CD14-positive monocyte (primary cell): ENCODE results near the gene SPATA6L. TPM values are rescaled to one million over a fixed set of nuclear protein-coding genes. Genes with fewer than 3 reads are reported as not detected.

Source experiments
- DNase-seq, 3 donors: peaks; one replicate each; pipeline ENCODE4 v3.0.0-alpha.2; 2011 to 2022
- H2AFZ ChIP-seq: 2 replicates; pipeline ENCODE4 v1.6.0; 2012; ENCODE audit warnings: mild to moderate bottlenecking, low read depth, low read length, inconsistent platforms; ENCODE audit not compliant: insufficient read depth, poor library complexity, severe bottlenecking
- H3K27ac ChIP-seq, 2 donors: 1 replicate in 1 of 2; 2 replicates in 1 of 2; pipeline ENCODE4 v1.5.1; 2012 to 2013; ENCODE audit warnings: low read length in 2 of 2, control low read depth in 1 of 2, inconsistent platforms in 1 of 2, low read depth in 1 of 2, mild to moderate bottlenecking in 1 of 2
- H3K27me3 ChIP-seq, 2 donors: one replicate each; pipeline versions ENCODE4 v1.6.0 to v1.6.1; 2011 to 2013; ENCODE audit warnings: low read length in 2 of 2; ENCODE audit not compliant: control insufficient read depth in 2 of 2, insufficient read depth in 2 of 2
- H3K36me3 ChIP-seq, 2 donors: replicated peaks in 1 of 2; 1 replicate in 1 of 2; 2 replicates in 1 of 2; pipeline versions ENCODE4 v1.5.1 to v1.6.1; 2012 to 2013; ENCODE audit warnings: low read length in 2 of 2, control low read depth in 1 of 2, inconsistent platforms in 1 of 2, mild to moderate bottlenecking in 1 of 2; ENCODE audit not compliant: insufficient read depth in 2 of 2, control insufficient read depth in 1 of 2
- H3K4me1 ChIP-seq, 2 donors: 1 replicate in 1 of 2; 2 replicates in 1 of 2; pipeline versions ENCODE4 v1.5.1 to v1.6.1; 2012 to 2013; ENCODE audit warnings: low read length in 2 of 2, control low read depth in 1 of 2, inconsistent platforms in 1 of 2, mild to moderate bottlenecking in 1 of 2, moderate library complexity in 1 of 2; ENCODE audit not compliant: insufficient read depth in 2 of 2, control insufficient read depth in 1 of 2
- H3K4me2 ChIP-seq: replicated peaks from 2 replicates; pipeline ENCODE3; 2012; ENCODE audit warnings: low read length, moderate library complexity, mild to moderate bottlenecking; ENCODE audit not compliant: poor library complexity, severe bottlenecking; ENCODE audit errors: extremely low read depth
- H3K4me3 ChIP-seq, 3 experiments: fragments of 200-600 bp in 1 of 3; sonication (generic) in 1 of 3; replicated peaks in 1 of 3; 1 replicate in 2 of 3; 2 replicates in 1 of 3; pipeline ENCODE4 v1.5.1; 2011 to 2013; ENCODE audit warnings: low read length in 3 of 3, mild to moderate bottlenecking in 3 of 3, control low read depth in 2 of 3, low read depth in 2 of 3, inconsistent platforms in 1 of 3, moderate library complexity in 1 of 3
- H3K79me2 ChIP-seq: 2 replicates; pipeline ENCODE4 v1.6.0; 2012; ENCODE audit warnings: mild to moderate bottlenecking, control low read depth, inconsistent platforms, low read length, moderate library complexity; ENCODE audit not compliant: insufficient read depth
- H3K9ac ChIP-seq: 2 replicates; pipeline ENCODE4 v1.6.0; 2017; ENCODE audit warnings: low read length, mild to moderate bottlenecking; ENCODE audit not compliant: insufficient read depth, poor library complexity, severe bottlenecking
- H3K9me3 ChIP-seq, 2 donors: replicated peaks in 1 of 2; 1 replicate in 1 of 2; 2 replicates in 1 of 2; pipeline versions ENCODE4 v1.5.1 to v1.6.1; 2012 to 2013; ENCODE audit warnings: low read length in 2 of 2, control low read depth in 1 of 2; ENCODE audit not compliant: control insufficient read depth in 1 of 2, insufficient read depth in 1 of 2
- H4K20me1 ChIP-seq: 2 replicates; pipeline ENCODE4 v1.6.0; 2012; ENCODE audit warnings: mild to moderate bottlenecking, low read length, control low read depth, moderate library complexity; ENCODE audit not compliant: insufficient read depth
- H3K27ac Mint-ChIP-seq, 7 donors: one replicate each; pipeline ENCODE4 v1.8.0; 2020; ENCODE audit warnings: mild to moderate bottlenecking in 7 of 7, mixed read lengths in 7 of 7, moderate library complexity in 6 of 7, inconsistent platforms in 2 of 7
- H3K27me3 Mint-ChIP-seq, 3 donors: one replicate each; pipeline ENCODE4 v1.8.0; 2021 to 2022; ENCODE audit warnings: low read depth in 3 of 3, mild to moderate bottlenecking in 3 of 3, mixed read lengths in 3 of 3, moderate library complexity in 3 of 3, inconsistent platforms in 1 of 3
- H3K36me3 Mint-ChIP-seq, 2 donors: one replicate each; pipeline ENCODE4 v1.8.0; 2020; ENCODE audit warnings: mixed read lengths in 2 of 2, inconsistent platforms in 1 of 2, mild to moderate bottlenecking in 1 of 2
- H3K4me1 Mint-ChIP-seq: one replicate; pipeline ENCODE4 v1.8.0; 2020; ENCODE audit warnings: mild to moderate bottlenecking, mixed read lengths
- H3K4me3 Mint-ChIP-seq, 2 donors: one replicate each; pipeline ENCODE4 v1.8.0; 2020; ENCODE audit warnings: mild to moderate bottlenecking in 2 of 2, mixed read lengths in 2 of 2, moderate library complexity in 1 of 2
- H3K9me3 Mint-ChIP-seq, 7 donors: one replicate each; pipeline ENCODE4 v1.8.0; 2020 to 2022; ENCODE audit warnings: mixed read lengths in 7 of 7, mild to moderate bottlenecking in 6 of 7, moderate library complexity in 6 of 7, inconsistent platforms in 2 of 7
- WGBS: methylation state at CpG from one replicate; pipeline ENCODE4 v1.1.5; 2013; ENCODE audit warnings: missing lambda C conversion rate; ENCODE audit not compliant: insufficient coverage; 5-methylcytosine and 5-hydroxymethylcytosine counted together
- intact Hi-C, 2 donors: fragments of 100-400 bp; cut with micrococcal nuclease; formaldehyde crosslinking; loops; one replicate each; pipeline versions ENCODE4 v1.15.0 to v1.15.1; 2023
- polyA plus RNA-seq, 3 donors: library from polyadenylated mRNA; depleted of rRNA in 1 of 3; unstranded in 2 of 3; stranded (reverse) in 1 of 3; fragments of 300-500 nt in 2 of 3; fragments of >200 nt in 1 of 3; fragmentation: Illumina TruSeq in 2 of 3; gene quantifications; 1 replicate in 2 of 3; 2 replicates in 1 of 3; pipeline ENCODE4 v1.2.3, GENCODE V29; 2012 to 2021
- TF ChIP-seq, protein P1 (sequence below): fragments of 200-600 bp; IDR thresholded peaks from one replicate; pipeline ENCODE4 v1.8.0; 2022; ENCODE audit warnings: antibody characterized with exemption, mild to moderate bottlenecking

SPATA6L gene
- polyA plus RNA-seq, 3 donors: not detected

DNA sequence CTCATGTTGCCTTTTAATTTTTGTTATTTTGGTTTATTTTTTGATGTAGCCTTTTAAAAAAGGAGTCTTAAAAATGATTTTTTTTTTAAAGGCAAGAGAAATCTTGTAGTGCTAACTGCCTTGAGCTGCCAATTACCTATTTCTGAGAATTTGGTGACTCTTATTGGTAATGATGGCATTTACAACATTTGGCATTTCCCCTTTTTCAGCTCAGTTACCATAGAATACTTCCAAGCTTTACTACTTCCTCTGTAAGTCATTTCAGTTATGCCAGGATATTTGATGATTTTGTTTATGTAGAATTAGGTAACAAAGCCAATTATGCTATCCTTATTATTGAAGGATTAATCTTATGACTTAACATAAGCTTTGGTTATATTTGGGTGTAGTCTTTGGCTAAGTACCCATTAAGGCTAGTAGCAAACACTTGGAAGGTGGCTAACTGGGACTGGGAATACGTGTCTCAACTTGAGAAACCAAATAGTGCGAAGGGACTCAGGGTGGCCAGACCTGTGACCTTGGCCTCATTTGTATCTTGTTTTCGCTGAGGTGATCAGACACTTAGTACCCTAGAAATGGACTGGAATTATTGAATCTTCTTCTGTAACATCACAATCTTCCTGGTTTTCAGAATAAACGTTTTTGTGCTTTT is 40.8 kb upstream of the SPATA6L start:
- H3K79me2 ChIP-seq: no peaks in the 10 kb centered on the region
- Mint-ChIP-seq H3K4me3 (no peak overlapping the region), H3K27me3 (no peaks in the 10 kb centered on the region), H3K27ac (no peak overlapping the region), H3K36me3 (peaks cover 31 to 41% of the 10 kb centered on the region in 2 donors), H3K9me3 (no peaks in the 10 kb centered on the region), H3K4me1 (no peaks in the 10 kb centered on the region)
- TF ChIP-seq, protein P1, sequence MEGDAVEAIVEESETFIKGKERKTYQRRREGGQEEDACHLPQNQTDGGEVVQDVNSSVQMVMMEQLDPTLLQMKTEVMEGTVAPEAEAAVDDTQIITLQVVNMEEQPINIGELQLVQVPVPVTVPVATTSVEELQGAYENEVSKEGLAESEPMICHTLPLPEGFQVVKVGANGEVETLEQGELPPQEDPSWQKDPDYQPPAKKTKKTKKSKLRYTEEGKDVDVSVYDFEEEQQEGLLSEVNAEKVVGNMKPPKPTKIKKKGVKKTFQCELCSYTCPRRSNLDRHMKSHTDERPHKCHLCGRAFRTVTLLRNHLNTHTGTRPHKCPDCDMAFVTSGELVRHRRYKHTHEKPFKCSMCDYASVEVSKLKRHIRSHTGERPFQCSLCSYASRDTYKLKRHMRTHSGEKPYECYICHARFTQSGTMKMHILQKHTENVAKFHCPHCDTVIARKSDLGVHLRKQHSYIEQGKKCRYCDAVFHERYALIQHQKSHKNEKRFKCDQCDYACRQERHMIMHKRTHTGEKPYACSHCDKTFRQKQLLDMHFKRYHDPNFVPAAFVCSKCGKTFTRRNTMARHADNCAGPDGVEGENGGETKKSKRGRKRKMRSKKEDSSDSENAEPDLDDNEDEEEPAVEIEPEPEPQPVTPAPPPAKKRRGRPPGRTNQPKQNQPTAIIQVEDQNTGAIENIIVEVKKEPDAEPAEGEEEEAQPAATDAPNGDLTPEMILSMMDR: no peak
- 100% methylated on average over 2 of the region's 4 CpGs for WGBS
- no peak for DNase-seq
- H3K4me3 ChIP-seq: no peak overlapping the region
- H3K27ac ChIP-seq: no peak overlapping the region
- no peak overlapping the region for H3K4me2 ChIP-seq
- no peak overlapping the region for H2AFZ ChIP-seq
- H3K36me3 ChIP-seq: peaks cover 28 to 60% of the 10 kb centered on the region in 2 donors
- no peak overlapping the region for H3K9ac ChIP-seq
- no peaks in the 10 kb centered on the region for H4K20me1 ChIP-seq
- no peaks in the 10 kb centered on the region for H3K27me3 ChIP-seq
- intact Hi-C loops: no loop called here
- H3K4me1 ChIP-seq: no peaks in the 10 kb centered on the region
- no peaks in the 10 kb centered on the region for H3K9me3 ChIP-seq

DNA sequence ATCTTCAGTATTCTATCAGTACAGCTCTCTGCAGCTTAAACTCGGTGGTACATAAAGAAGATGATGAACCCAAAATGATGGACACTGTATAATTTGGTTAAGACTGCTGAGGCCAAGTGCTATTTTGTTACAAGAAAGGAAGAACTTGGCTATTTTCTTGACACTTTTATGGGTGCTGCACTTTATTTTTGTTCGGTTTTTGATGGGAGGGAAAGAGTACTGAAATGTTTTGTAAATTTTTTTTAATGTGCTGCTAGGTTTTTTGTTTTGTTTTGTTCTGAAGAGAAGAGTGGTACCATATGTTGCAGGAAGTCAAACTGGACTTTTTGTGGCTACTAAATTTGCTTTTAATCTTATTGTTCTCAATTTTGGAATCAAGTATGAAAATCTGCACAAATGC is 39.7 kb upstream of the SPATA6L start:
- Histone ChIP-seq H3K27me3 (no peaks in the 10 kb centered on the region), H2AFZ (no peak overlapping the region), H4K20me1 (no peaks in the 10 kb centered on the region), H3K4me1 (no peaks in the 10 kb centered on the region), H3K4me3 (no peak overlapping the region), H3K9me3 (no peaks in the 10 kb centered on the region), H3K79me2 (no peaks in the 10 kb centered on the region), H3K27ac (no peak overlapping the region), H3K4me2 (no peak overlapping the region), H3K9ac (no peak overlapping the region), H3K36me3 (peaks cover 34 to 64% of the 10 kb centered on the region in 2 donors)
- DNase-seq: no peak
- no peaks in the 10 kb centered on the region for H3K9me3 Mint-ChIP-seq
- no peaks in the 10 kb centered on the region for H3K27me3 Mint-ChIP-seq
- WGBS: 100% methylated on average over 2 of the region's 2 CpGs
- H3K36me3 Mint-ChIP-seq: peaks cover 38 to 48% of the 10 kb centered on the region in 2 donors
- peak overlapping the region in 1 of 7 donors; percentile 43 for H3K27ac Mint-ChIP-seq
- no peak overlapping the region for H3K4me3 Mint-ChIP-seq
- TF ChIP-seq, protein P1: no peak
- H3K4me1 Mint-ChIP-seq: no peaks in the 10 kb centered on the region
- intact Hi-C loops: no loop called here
